Ramos (cell line): ENCODE data around the gene WNT5B.

Experiments
- in situ Hi-C: fragments of 300-500 bp; cut with MboI; formaldehyde crosslinking; loops from one replicate; pipeline ENCODE4 v1.14.3; 2022; ENCODE audit warnings: low sequenced_read_pairs; ENCODE audit not compliant: unreplicated experiment

WNT5B gene

GRCh38 chr12:1628666-1629337, at the start of gene WNT5B:
Gene WNT5B, plus strand, starts transcription at chr12:1629231. Its CDS starts 2,124 bp downstream, at chr12:1631355.
- in situ Hi-C loops, result loop anchor here (25.0 kb wide), 1 partner anchor 958 kb away; no protein-coding TSS in a partner anchor

- in situ Hi-C loops, result no loop called here
Observed at GRCh38 chr12:1579651-1580435, 49.2 kb upstream of the WNT5B start.

GRCh38 chr12:1580526-1580925, 48.5 kb upstream of the WNT5B start:
- in situ Hi-C loops, result no loop called here

DNA sequence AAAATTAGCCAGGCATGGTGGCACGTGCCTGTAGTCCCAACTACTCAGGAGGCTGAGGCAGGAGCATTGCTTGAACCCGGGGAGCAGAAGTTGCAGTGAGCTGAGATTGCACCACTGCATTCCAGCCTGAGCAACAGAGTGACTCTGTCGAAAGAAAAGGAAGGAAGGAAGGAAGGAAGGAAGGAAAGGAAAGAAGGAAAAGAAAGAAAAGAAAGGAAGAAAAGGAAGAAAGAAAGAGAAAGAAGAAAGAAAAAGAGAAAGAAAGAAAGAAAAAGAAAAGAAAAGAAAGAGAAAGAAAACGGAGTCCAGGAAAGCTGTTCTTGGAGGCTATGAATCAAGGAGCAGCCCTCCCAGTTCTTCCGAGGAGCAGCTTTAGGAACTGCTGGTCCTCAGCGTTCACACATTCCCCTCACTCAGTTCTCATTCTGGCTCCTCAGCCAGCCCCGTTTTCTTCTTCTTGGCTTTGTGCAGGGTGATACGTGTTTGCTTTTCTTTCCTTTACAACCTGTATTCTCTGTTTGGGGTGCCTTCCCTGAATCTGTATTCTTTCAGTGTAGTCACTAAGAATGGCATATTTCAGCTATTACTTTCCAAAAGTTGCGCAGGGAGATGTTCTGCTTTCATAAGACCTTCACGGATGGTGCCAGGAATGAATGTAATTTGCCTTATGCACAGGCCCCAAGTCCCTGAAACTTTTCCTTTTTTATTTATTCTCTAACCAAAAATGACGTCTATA, 46.9 kb upstream of the WNT5B start:
- in situ Hi-C loops, result no loop called here

- in situ Hi-C loops, result no loop called here
Observed at GRCh38 chr12:1582709-1583050, 46.4 kb upstream of the WNT5B start.

- in situ Hi-C loops, result no loop called here
Observed at GRCh38 chr12:1583421-1584078, 45.5 kb upstream of the WNT5B start.

DNA sequence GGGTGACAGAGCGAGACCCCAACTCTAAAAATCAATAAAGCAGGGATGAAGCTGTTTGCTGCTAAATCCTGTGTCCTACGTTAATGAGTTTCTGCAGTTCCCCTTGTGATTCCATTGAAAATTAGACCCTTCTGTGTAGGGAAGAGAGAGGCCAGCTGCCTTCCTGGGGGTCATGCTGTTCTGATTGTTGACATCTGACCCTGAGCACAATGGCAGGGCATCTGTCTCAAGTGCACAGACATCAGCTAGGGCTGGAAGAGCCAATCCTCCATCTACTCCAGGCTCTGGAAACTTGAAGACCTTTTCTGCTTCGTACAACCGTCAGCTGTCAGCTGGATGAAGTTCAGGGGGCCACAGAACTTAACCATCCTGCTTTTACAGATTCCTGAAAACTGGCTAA, 44.7 kb upstream of the WNT5B start:
- in situ Hi-C loops, result no loop called here

DNA sequence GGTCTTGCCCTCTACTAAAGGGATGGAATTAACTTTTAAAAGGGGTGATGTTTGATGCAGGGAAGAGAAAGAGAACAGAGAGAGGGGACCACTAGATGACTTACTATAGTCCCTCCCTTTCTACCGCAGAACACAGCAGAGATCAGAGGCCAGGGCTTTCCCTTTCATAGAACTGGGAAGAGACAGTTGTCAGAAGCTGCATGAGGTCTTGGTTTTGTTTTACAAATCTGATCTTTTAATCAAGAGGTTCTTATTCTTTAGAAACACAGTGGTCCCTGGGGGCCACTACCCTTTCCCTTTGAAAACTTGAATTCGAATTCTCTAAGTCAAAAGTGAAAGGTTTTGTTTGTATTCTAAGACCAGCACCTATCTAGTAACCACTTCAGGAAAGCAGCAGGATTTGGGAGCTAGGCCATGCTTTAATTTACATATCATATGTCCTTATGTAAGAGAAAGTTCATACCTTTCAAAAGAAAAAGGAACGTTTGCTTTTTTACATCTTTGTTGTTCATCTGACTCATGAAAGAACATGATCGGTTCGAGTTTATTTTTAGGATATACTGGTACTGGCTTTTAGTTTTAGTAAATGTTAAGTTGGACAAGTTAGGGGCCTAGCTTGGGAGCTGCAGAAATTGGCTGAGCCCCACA, 41.0 kb upstream of the WNT5B start:
- in situ Hi-C loops, result loop anchor here (5.0 kb wide), 2 partner anchors 71 to 466 kb away; no protein-coding TSS in a partner anchor

DNA sequence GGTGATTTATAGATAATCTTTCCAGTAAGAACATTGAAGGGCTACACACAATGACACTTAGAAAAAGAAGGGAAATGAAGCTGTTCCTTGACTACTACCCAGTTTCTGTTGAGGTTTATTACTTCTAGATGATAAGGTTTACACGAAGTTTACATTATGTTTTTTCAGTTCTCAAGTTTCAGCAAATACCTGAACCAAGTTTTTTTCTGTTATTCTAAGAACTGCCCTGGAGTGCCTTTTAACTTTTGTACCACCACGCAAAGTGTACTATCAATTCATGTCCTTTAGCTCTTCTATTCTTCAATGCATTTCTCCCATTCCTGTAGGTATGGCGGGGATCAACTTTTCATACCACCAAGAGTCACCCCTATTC, 40.5 kb upstream of the WNT5B start:
- in situ Hi-C loops, result loop anchor here (5.0 kb wide), 2 partner anchors 71 to 466 kb away; no protein-coding TSS in a partner anchor

DNA sequence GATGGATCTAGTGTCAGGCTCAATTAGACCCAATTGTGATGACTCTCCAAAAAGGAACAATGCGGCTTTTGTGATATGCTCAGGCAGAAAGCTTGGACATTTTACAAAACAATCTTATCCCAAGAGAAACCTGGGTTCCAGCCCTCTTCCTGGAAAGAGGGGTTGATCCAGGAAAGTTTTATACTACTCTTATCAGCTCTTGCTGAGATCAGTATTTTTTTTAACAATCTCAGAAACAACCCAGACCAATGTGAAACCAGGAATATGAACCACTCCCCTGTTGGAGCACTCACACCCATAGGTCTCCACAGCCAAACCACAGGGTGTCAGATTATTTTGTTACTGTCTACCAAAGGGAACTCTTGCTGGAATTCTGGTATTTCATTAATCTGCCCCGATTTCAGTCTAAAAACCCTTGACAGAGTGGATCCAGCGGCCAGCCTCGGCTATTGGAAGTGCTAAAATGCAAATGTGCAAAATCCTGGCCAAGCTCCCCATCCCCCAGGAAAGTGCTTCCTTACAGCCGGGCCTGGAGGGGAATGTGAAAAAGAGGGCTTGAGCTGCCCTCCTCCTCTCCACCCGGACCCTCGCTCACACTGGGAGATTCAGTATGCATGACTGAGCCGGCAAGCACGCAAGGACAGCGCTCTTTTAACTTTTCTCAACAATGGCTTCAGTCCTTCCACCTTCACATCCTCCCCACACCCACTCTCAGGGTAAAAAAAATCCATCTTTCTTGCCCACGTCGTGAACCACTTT, 38.6 kb upstream of the WNT5B start:
- in situ Hi-C loops, result no loop called here

DNA sequence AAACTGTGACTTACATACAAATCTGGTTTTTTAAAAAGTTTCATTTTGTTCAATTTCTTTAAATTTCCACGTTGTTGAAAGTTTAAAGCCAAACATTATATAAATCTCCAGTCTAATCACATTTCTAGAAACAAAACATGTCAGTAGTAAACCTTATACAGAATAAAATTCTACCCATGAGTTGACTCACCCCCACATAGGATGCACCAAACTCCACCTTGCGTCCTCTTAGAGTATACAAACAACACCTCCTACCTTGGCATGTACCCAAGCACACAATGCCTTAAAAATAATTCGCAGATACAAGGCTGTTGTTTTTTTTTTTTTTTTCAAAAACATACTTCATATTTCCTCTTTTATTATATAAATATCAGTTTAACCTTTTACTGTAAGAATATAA, 38.0 kb upstream of the WNT5B start:
- in situ Hi-C loops, result no loop called here

DNA sequence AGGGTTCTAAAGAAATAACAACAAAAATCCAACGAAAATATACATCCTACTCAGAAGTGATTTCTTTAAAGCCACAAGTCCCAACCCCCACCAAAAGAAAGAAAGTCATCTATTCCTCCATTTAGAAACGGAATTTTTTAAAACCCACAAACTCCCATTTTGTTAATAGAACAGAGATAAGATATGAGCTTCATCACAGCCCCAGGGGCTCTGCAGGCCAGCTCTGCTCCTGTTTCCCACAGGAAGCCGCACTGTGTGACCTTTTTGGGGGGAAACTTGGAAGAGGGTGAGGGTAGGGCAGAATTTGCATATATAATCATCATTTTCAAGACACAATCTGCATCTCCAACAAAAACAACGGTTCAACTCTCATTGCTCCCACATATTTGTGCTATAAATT, 37.5 kb upstream of the WNT5B start:
- in situ Hi-C loops, result no loop called here

DNA sequence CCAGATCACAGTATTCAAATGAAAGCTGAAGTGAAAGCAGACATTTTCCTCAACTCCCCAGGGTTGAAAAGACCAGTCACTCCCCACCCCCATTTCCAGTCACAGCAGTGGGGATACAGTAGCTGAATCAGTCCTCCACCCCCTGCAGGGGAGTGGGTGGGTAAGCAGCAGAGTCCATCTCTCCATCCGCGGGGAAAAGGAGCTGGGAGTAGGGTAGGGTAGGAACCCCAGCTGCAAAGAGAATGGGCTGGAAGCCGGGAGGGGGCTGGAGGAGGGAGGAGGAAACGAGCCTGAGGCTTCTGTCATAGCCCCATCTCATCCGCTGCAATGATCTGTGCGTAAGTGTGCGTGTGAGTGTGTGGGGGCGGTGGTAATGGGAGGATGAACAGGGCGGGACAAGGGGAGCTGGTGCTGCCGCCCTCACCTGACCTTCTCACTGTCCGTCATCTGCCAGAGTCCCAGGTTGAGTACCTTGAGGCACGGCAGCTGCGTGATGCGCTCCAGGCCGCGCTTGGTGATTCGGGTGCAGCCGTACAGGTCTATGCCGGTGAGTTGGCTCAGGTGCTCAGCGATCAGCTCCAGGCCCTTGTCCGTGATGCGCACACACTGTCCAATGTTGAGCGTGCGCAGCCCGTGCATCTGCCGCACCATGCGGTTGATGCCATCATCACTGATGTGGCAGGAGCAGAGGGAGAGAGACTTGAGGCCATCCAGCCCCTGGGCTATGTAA, 36.4 kb upstream of the WNT5B start:
- in situ Hi-C loops, result no loop called here

DNA sequence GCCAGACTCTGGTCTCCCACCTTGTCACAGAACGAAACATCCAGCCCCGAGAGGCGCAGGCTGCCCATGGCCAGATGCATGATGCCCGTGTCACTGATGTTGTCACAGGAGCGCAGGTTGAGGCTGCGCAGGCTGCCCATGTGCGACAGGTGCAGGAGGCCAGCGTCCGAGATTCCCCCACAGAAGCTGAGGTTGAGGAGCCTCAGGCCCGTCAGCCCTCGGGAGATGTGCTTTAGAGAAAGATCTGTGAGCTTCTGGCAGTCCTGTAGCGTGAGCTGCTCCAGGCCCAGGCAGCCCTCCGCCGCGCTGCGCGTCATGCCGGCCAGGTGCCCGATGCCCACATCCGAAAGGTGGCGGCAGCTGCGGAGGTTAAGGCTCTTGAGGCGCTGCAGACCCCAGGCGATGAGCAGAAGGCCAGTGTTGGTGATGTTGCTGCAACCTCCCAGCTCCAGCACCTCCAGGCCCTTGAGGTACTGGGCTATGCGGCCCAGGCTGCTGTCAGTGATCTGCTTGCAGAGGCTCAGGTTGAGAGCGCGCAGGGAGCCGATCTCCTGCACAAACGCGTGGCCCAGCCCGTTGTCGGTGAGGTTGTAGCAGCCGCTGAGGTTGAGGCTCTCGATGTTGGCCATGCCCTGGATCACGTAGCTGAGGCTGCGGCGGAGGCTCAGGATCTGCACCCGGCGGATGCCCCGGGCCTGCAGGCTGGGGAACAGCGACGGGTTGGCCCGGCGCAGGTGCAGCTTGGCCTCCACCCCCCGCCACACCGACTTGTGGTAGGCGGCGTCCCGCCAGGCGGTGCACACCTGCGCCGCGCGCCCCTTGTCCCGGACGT, 35.6 kb upstream of the WNT5B start:
- in situ Hi-C loops, result no loop called here

- in situ Hi-C loops, result no loop called here
Observed at GRCh38 chr12:1594006-1594260, 35.1 kb upstream of the WNT5B start.

DNA sequence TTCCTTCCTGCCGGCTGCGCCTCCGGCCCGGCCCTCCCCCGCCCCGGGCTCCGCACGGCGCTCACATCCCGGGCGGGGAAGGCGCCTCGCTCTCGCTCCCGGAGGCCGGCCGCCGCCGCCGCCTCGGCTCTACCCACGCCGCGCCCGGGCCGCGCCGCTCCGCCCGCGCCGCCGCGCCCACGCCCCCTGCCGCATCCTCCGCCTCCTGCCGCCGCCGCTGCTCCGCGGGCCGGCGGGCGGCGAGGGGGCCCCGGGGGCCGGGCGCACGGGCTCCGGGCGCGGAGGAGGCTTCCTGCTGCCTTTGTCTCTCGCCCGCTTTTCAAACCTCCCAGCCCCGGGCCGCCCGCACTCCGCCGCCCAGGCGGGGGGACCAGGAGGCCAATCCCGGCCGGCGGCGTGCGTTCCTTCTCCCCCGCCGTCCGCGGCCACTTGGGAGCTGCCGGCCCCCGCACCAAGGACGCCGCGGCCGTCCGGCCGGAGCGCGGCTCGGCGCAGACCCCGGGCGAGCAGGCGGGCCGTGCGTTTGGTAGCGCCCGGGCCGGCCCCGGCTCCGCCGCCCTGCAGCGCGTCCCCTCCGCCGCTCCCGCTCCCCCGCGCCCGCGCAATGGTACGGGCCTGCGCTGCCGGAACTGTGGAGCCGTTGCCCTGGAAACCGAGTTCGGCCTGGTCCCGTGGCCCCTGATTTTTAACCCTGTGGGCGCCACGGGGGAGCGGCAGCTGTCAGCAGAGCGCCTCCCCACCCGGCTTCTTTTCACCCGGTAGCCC, 34.6 kb upstream of the WNT5B start, which contains the start of gene FBXL14:
FBXL14 (minus strand) TSS at position 321 of the 765 bp plus-strand sequence. CDS start 515 bp downstream, outside the sequence.
- in situ Hi-C loops, result no loop called here

DNA sequence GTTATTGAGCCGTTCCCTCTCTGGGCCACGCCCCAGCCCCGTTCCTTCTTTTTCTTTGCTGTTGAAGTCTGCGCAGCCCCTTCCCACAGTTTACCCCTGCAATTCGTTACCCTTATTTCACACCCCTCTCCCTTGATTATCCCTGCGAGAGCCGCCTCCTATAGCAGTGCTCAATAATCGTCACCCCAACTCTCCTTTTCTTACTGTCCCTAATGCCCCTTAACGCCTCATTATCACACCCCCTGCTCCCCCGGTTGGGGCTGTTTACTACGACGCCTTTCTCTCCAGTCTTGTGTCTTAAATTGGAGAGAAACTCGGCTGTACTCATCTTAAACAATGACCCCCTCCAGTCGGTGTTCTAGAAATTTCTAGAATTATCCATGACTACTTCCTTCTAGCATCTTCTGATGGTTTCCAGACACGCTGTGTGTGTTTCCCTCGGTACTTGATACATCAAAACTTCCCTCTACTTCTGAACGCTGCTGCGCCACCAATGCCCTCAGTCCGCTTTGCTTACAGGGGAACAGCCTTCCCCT, 33.9 kb upstream of the WNT5B start:
- in situ Hi-C loops, result no loop called here
